Ovary (tissue), 9 donors: ENCODE results near the gene RAPGEF2. TPM values are rescaled to one million over a fixed set of nuclear protein-coding genes. Genes with fewer than 3 reads are reported as not detected.
"Not testable (repeated sequence)": the region's sequence is repeated elsewhere in the genome, so short reads cannot be mapped to it uniquely, and the experiment has no call there.

ENCODE experiments used
- DNase-seq, 5 donors: peaks; one replicate each; pipeline ENCODE4 v3.0.0-alpha.2; 2019 to 2020
- H3K27ac ChIP-seq, 2 donors: fragments of 200-600 bp; one replicate each; pipeline versions ENCODE4 v1.5.1 to v1.8.0; 2019 to 2022
- H3K27me3 ChIP-seq: fragments of 200-600 bp; one replicate; pipeline ENCODE4 v1.8.0; 2022
- H3K36me3 ChIP-seq: fragments of 200-600 bp; sonication (generic); one replicate; pipeline ENCODE4 v1.5.1; 2019
- H3K4me1 ChIP-seq: one replicate; pipeline ENCODE4 v1.8.1; 2013; ENCODE audit warnings: mild to moderate bottlenecking, moderate library complexity; ENCODE audit not compliant: insufficient read depth
- H3K4me3 ChIP-seq: fragments of 200-600 bp; sonication (generic); one replicate; pipeline ENCODE4 v1.5.1; 2017
- H3K9me3 ChIP-seq, 2 donors: fragments of 200-600 bp in 1 of 2; sonication (generic) in 1 of 2; one replicate each; pipeline versions ENCODE4 v1.5.1 to v1.8.1; 2013 to 2019; ENCODE audit warnings: mild to moderate bottlenecking in 1 of 2, moderate library complexity in 1 of 2
- CTCF ChIP-seq, 3 donors: fragments of 450-650 bp in 2 of 3; fragments of 200-600 bp in 1 of 3; IDR thresholded peaks; one replicate each; pipeline versions ENCODE4 v1.5.1 to v1.8.0; 2016 to 2022; ENCODE audit warnings: antibody characterized with exemption in 3 of 3, mild to moderate bottlenecking in 1 of 3
- EP300 ChIP-seq: sonication (generic); formaldehyde crosslinking; IDR thresholded peaks from one replicate; pipeline ENCODE4 v1.6.1; 2017; ENCODE audit warnings: antibody characterized with exemption
- POLR2A ChIP-seq: fragments of 450-650 bp; IDR thresholded peaks from one replicate; pipeline ENCODE4 v1.6.1; 2017; ENCODE audit warnings: antibody characterized with exemption, mild to moderate bottlenecking, moderate library complexity
- WGBS, 3 donors: extraction: QIAGEN DNeasy Blood & Tissue Kit in 1 of 3; methylation state at CpG; one replicate each; pipeline versions ENCODE4 v1.1.5 to v1.1.7; 2013 to 2017; 5-methylcytosine and 5-hydroxymethylcytosine counted together
- intact Hi-C, 4 donors: fragments of 100-400 bp; cut with DNase I; formaldehyde crosslinking; loops; one replicate each; pipeline versions ENCODE4 v1.11.0 to v1.15.1; 2022 to 2023
- polyA plus RNA-seq, 2 donors: library from polyadenylated mRNA; stranded (reverse); fragments of 200-250 nt in 1 of 2; fragments of 350-450 nt in 1 of 2; fragmentation: Illumina TruSeq in 1 of 2; extraction: RNeasy Lipid Tissue Mini Kit (QIAGEN cat#74804) in 1 of 2; gene quantifications; one replicate each; pipeline ENCODE4 v1.2.3, GENCODE V29; 2013 to 2014
- total RNA-seq, 7 donors: library from RNA; depleted of rRNA in 2 of 7; stranded (reverse); fragments of >200 nt in 2 of 7; fragmentation: NEBNext Ultra II Directional in 3 of 7; extraction: Animal tissue kit (Norgen Biotek cat#: 25700) in 3 of 7; gene quantifications; one replicate each; pipeline versions ENCODE4 v1.1.0 to v1.2.4, GENCODE V29; 2016 to 2023
- donor health status: DM: no; HTN: no; CAD: no; lungs with moderate emphysema.
- donor health status: DM: no; HTN: no; CAD: no.
- donor health status: Bipolar disorder and iron deficiency.
- donor health status: DM: yes; HTN: yes; CAD: no.
- donor health status: DM: no; HTN: no; CAD: no.
- donor health status: DM: yes; HTN: yes; CAD: no.

The RAPGEF2 gene
- total and polyA plus RNA-seq, 9 donors = 11.5 to 46.5 (median 25.4) TPM

GRCh38 chr4:159178979-159179969, 76.4 kb downstream of the RAPGEF2 start:
- H3K4me3 ChIP-seq = no peak overlapping the region
- no peaks in the 10 kb centered on the region for H3K27me3 ChIP-seq
- H3K4me1 ChIP-seq = peaks cover 3% of the 10 kb centered on the region
- no peak for DNase-seq
- no peaks in the 10 kb centered on the region for H3K36me3 ChIP-seq
- intact Hi-C loops = loop anchor here (5.0 to 10.0 kb wide), 7 partner anchors 74 to 454 kb away; partner anchors contain the start of genes PPID (in 1 of the 4) and RAPGEF2 (in 1 of the 4)
- H3K27ac ChIP-seq = no peak overlapping the region
- WGBS, 3 donors = 55 to 65% (median 64%) methylated on average over 3 of the region's 3 CpGs
- no peak for TF ChIP-seq EP300
- no peak for TF ChIP-seq POLR2A
- TF ChIP-seq CTCF (IDR thresholded peaks at IDR 0.05) = no peak
- no peaks in the 10 kb centered on the region for H3K9me3 ChIP-seq

- H3K36me3 ChIP-seq, H3K27ac ChIP-seq, H3K4me3 ChIP-seq, H3K9me3 ChIP-seq, intact Hi-C loops, H3K4me1 ChIP-seq, H3K27me3 ChIP-seq, DNase-seq: not testable (repeated sequence)
- WGBS, 3 donors = 94 to 100% (median 94%) methylated on average over 3 to 4 of the region's 4 CpGs
Measured at GRCh38 chr4:159183885-159184605, 81.2 kb downstream of the RAPGEF2 start.

- no peak for TF ChIP-seq CTCF (IDR thresholded peaks at IDR 0.05)
- no peak for TF ChIP-seq POLR2A
- TF ChIP-seq EP300 = no peak
- Histone ChIP-seq H3K27ac (no peak overlapping the region), H3K9me3 (no peaks in the 10 kb centered on the region), H3K4me3 (no peak overlapping the region), H3K27me3 (no peaks in the 10 kb centered on the region), H3K4me1 (no peaks in the 10 kb centered on the region), H3K36me3 (no peaks in the 10 kb centered on the region)
- DNase-seq = no peak
- 80 to 85% (median 80%) methylated on average over 1 of the region's 1 CpG for WGBS, 3 donors
- intact Hi-C loops = no loop called here
Measured at GRCh38 chr4:159185591-159186023, 82.7 kb downstream of the RAPGEF2 start.

GRCh38 chr4:159188646-159189045, 85.8 kb downstream of the RAPGEF2 start:
- no peak for DNase-seq
- Histone ChIP-seq H3K27me3 (no peaks in the 10 kb centered on the region), H3K4me1 (no peaks in the 10 kb centered on the region), H3K4me3 (no peak overlapping the region), H3K9me3 (no peaks in the 10 kb centered on the region), H3K27ac (no peak overlapping the region), H3K36me3 (no peaks in the 10 kb centered on the region)
- intact Hi-C loops = no loop called here
- WGBS, 3 donors = 95 to 100% (median 97%) methylated on average over 1 of the region's 1 CpG
- TF ChIP-seq POLR2A = no peak
- TF ChIP-seq EP300 = no peak
- TF ChIP-seq CTCF (IDR thresholded peaks at IDR 0.05) = no peak
